Lower leg skin (tissue), 3 donors: ENCODE results near the gene LRSAM1.

Experiments used
- CTCF ChIP-seq, 3 donors: fragments of 450-650 bp; IDR thresholded peaks; one replicate each; pipeline ENCODE4 v1.5.1; 2016; ENCODE audit warnings: antibody characterized with exemption in 3 of 3, mild to moderate bottlenecking in 3 of 3, moderate library complexity in 2 of 3
- POLR2A ChIP-seq, 2 donors: fragments of 450-650 bp; IDR thresholded peaks; one replicate each; pipeline ENCODE4 v1.6.1; 2016 to 2017; ENCODE audit warnings: antibody characterized with exemption in 2 of 2, mild to moderate bottlenecking in 1 of 2, moderate library complexity in 1 of 2

- TF ChIP-seq CTCF (IDR thresholded peaks at IDR 0.05) (no peak), POLR2A (IDR thresholded peaks at IDR 0.05) (no peak)
These were observed 6.0 kb downstream of the LRSAM1 start for GRCh38 chr9:127457191-127457878.
